T-helper 1 cell treated with Interleukin-12 subunit alpha and Interleukin-12 subunit beta and Interleukin-4 antibody, amounts not matched to agents 30 μg/mL and 1 μg/mL, for 36 hours (primary cell): ENCODE results near the gene TUT1.
"Not testable (repeated sequence)": the region's sequence is repeated elsewhere in the genome, so short reads cannot be mapped to it uniquely, and the experiment has no call there.

Source experiments
- H3K27ac Mint-ChIP-seq: one replicate; pipeline ENCODE4 v1.8.0; 2021; ENCODE audit warnings: mild to moderate bottlenecking, mixed read lengths
- H3K27me3 Mint-ChIP-seq: one replicate; pipeline ENCODE4 v1.8.0; 2021; ENCODE audit warnings: low read depth, mixed read lengths
- H3K36me3 Mint-ChIP-seq: one replicate; pipeline ENCODE4 v1.8.0; 2021; ENCODE audit warnings: low read depth, mixed read lengths
- H3K4me1 Mint-ChIP-seq: one replicate; pipeline ENCODE4 v1.8.0; 2021; ENCODE audit warnings: low read depth, mixed read lengths
- H3K4me3 Mint-ChIP-seq: one replicate; pipeline ENCODE4 v1.8.0; 2021; ENCODE audit warnings: mild to moderate bottlenecking, moderate library complexity, mixed read lengths
- H3K9me3 Mint-ChIP-seq: one replicate; pipeline ENCODE4 v1.8.0; 2021; ENCODE audit warnings: mixed read lengths

The TUT1 gene

GRCh38 chr11:62561677-62562230, 29.6 kb downstream of the TUT1 start:
- not testable (repeated sequence) for H3K4me3 Mint-ChIP-seq, H3K9me3 Mint-ChIP-seq, H3K27me3 Mint-ChIP-seq
- H3K4me1 Mint-ChIP-seq = peaks cover 48% of the 10 kb centered on the region
- H3K27ac Mint-ChIP-seq = peak overlapping the region; percentile 67
- H3K36me3 Mint-ChIP-seq = peaks cover 55% of the 10 kb centered on the region

DNA sequence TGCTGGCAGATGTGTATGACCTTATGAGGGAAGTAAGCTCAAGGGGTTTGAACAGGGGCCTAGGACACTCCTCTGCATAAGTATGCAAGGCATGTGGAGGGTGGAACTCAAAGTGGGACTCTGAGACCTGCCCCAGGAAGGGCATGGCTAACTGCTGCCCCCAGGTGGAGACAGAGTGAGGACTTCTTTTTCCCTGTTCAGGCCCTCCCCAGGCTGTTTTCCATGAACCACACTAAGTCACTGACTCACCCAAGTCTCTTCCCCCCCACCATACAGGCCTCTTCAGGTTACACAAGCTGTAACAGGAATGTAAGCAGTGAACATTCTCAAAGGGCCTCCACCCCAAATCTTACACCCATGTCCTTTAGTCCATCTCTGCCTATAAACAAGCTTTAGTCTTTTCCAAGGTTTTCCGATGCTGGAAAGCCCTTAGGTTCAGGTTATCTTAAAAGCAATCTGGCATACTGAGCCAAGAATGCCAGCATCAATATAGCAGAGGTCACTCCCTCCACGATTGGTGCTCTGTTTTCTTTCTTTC, 30.7 kb downstream of the TUT1 start:
- Mint-ChIP-seq H3K36me3 (peaks cover 46% of the 10 kb centered on the region), H3K4me3 (no peak overlapping the region), H3K27ac (peak overlapping the region; percentile 18), H3K9me3 (no peaks in the 10 kb centered on the region), H3K27me3 (no peaks in the 10 kb centered on the region), H3K4me1 (peaks cover 53% of the 10 kb centered on the region)

- not testable (repeated sequence) for H3K9me3 Mint-ChIP-seq, H3K27me3 Mint-ChIP-seq
- peak overlapping the region; percentile 80 for H3K27ac Mint-ChIP-seq
- peak overlapping the region; percentile 35 for H3K4me3 Mint-ChIP-seq
- peaks cover 59% of the 10 kb centered on the region for H3K4me1 Mint-ChIP-seq
- H3K36me3 Mint-ChIP-seq = peaks cover 44% of the 10 kb centered on the region
These were observed 31.7 kb downstream of the TUT1 start for GRCh38 chr11:62559626-62560025.

GRCh38 chr11:62559204-62559603, 32.1 kb downstream of the TUT1 start:
- Mint-ChIP-seq H3K9me3 (no peaks in the 10 kb centered on the region), H3K4me1 (peaks cover 64% of the 10 kb centered on the region), H3K27ac (peak overlapping the region; percentile 80), H3K27me3 (no peaks in the 10 kb centered on the region), H3K36me3 (peaks cover 44% of the 10 kb centered on the region), H3K4me3 (peak overlapping the region; percentile 35)

DNA sequence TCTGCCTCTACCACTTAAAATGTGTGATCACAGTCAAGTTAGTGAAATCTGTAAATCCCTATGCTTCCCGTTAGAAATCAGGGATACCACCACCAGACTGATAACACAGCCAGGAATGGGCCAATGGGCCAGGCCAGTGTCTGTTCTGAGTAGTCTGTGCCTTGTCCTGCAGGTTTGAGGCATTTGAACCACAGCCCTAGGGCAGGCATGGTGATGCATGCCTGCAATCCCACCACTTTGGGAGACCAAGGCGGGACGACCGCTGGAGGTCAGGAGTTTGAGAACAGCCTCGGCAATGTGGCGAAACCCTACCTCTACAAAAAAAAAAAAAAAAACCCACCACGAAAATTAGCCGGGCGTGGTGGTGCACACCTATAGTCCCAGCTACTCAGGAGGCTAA, 32.7 kb downstream of the TUT1 start:
- no peaks in the 10 kb centered on the region for H3K27me3 Mint-ChIP-seq

GRCh38 chr11:62556875-62557631, 34.3 kb downstream of the TUT1 start:
- Mint-ChIP-seq H3K27me3 (no peaks in the 10 kb centered on the region), H3K36me3 (peaks cover 32% of the 10 kb centered on the region), H3K27ac (peak overlapping the region; percentile 99), H3K4me1 (peaks cover 77% of the 10 kb centered on the region), H3K4me3 (peak overlapping the region; percentile 83), H3K9me3 (no peaks in the 10 kb centered on the region)

More for the DNA sequence above, 32.7 kb downstream of the TUT1 start:
- H3K36me3 Mint-ChIP-seq = peaks cover 41% of the 10 kb centered on the region
- H3K4me1 Mint-ChIP-seq = peaks cover 66% of the 10 kb centered on the region
- H3K9me3 Mint-ChIP-seq = no peaks in the 10 kb centered on the region
- H3K4me3 Mint-ChIP-seq = no peak overlapping the region
- peak overlapping the region; percentile 49 for H3K27ac Mint-ChIP-seq

DNA sequence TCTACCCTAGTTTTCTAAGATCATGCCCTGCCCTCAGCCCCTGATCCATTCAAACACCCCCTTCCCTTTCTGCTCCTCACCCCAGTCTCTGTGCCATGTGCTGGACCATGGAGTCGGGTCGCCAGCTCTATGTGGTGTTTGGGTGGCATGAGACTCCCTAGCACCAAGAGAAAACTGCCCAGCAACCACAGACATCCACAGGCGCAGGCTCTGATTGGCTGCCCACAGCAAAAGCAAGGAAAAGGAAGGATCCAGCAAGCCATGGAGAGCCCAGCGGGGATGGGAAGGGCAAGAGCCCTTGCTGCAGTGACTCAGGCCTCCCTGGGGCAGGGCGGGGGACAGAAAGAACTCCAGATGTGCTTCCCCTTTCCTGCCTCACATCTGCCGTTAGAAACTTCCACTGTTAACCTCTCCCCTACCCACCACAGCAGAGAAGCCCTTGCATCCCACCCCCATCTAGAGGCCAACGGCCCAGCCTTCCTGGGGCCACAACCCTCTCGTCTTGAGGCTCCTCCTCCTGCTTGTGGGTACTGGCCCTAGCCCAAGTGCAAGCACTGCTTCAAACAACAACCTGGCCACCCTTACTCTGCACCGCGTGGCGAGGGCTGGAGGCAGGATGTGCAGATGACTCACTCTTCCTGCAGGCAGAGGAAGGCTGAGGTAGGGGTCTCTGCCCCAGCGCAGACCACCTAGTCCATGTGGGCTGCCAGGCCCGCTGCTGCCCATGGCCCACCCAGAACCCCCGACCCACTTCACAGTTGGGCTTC, 35.0 kb downstream of the TUT1 start:
- H3K4me3 Mint-ChIP-seq = peak overlapping the region; percentile 83
- H3K27ac Mint-ChIP-seq = peak overlapping the region; percentile 99
- no peaks in the 10 kb centered on the region for H3K9me3 Mint-ChIP-seq
- peaks cover 81% of the 10 kb centered on the region for H3K4me1 Mint-ChIP-seq
- H3K36me3 Mint-ChIP-seq = peaks cover 27% of the 10 kb centered on the region
- no peaks in the 10 kb centered on the region for H3K27me3 Mint-ChIP-seq

DNA sequence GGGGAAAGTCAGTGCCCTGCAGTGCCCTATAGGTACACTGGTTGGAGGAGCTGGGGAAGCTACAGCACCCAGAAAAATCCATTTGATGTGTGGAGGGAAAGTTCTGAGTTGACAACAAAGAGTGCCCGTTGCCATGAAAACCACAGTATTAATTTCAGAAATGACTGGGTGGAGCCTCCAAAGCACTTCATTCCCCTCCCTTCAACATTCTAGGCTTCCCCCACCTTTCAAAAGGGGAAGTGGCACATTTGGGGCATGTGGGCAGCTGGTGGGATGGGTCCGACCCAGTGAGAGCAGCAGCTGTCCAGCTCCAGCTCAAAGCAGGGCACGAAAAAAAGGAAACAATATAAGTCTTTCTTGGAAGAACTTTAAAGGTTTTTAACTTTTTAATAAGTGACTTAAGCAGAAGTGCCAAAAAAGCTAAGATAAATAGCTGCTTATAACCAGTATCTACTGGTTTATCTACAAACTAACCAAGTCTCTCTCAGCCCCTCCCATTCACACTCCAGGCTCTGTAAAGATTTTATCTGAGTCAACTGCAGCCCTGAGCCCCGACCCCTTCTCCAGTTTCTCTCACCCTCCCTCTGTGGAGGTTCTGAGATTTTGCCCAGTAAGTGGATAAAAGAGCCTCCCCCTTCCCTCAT, 35.7 kb downstream of the TUT1 start:
- H3K9me3 Mint-ChIP-seq = no peaks in the 10 kb centered on the region
- H3K4me1 Mint-ChIP-seq = peaks cover 82% of the 10 kb centered on the region
- peak overlapping the region; percentile 99 for H3K27ac Mint-ChIP-seq
- H3K36me3 Mint-ChIP-seq = peaks cover 23% of the 10 kb centered on the region
- no peaks in the 10 kb centered on the region for H3K27me3 Mint-ChIP-seq
- H3K4me3 Mint-ChIP-seq = peak overlapping the region; percentile 83

GRCh38 chr11:62554387-62555167, 36.7 kb downstream of the TUT1 start:
- H3K27ac Mint-ChIP-seq = peak overlapping the region; percentile 99
- no peaks in the 10 kb centered on the region for H3K9me3 Mint-ChIP-seq

DNA sequence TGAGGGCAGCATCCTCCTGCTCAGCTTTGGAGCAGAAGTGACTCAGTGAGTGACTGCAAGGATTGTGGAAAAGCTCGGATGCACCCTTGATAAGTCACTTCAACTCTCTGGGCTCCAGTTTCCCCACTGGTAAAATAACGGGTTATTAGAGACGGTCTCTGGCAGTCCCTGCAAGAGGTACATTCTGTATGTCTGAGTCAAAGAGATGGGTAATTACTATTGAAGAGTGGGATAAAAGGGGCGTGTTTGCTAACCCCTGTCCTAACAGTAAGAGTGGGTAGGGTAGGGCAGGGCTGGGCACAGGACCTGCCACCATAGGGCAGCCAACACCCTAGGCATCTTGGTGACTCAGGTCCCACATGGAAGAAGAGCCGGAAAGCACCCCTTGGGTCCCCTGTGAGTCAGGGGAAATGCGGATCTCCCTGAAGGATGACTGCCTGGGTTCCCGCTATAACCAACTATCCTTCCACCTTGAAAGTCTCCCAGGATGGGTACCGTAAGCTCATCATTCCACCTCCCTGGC, 37.4 kb downstream of the TUT1 start:
- H3K9me3 Mint-ChIP-seq = no peaks in the 10 kb centered on the region
- H3K36me3 Mint-ChIP-seq = peaks cover 7% of the 10 kb centered on the region
- peak overlapping the region; percentile 50 for H3K4me3 Mint-ChIP-seq
- H3K27ac Mint-ChIP-seq = peak overlapping the region; percentile 99
- peaks cover 69% of the 10 kb centered on the region for H3K4me1 Mint-ChIP-seq
- H3K27me3 Mint-ChIP-seq = peaks cover 9% of the 10 kb centered on the region

More at GRCh38 chr11:62554387-62555167, 36.7 kb downstream of the TUT1 start:
- peaks cover 13% of the 10 kb centered on the region for H3K36me3 Mint-ChIP-seq
- peaks cover 9% of the 10 kb centered on the region for H3K27me3 Mint-ChIP-seq
- H3K4me3 Mint-ChIP-seq = peak overlapping the region; percentile 50
- H3K4me1 Mint-ChIP-seq = peaks cover 76% of the 10 kb centered on the region

DNA sequence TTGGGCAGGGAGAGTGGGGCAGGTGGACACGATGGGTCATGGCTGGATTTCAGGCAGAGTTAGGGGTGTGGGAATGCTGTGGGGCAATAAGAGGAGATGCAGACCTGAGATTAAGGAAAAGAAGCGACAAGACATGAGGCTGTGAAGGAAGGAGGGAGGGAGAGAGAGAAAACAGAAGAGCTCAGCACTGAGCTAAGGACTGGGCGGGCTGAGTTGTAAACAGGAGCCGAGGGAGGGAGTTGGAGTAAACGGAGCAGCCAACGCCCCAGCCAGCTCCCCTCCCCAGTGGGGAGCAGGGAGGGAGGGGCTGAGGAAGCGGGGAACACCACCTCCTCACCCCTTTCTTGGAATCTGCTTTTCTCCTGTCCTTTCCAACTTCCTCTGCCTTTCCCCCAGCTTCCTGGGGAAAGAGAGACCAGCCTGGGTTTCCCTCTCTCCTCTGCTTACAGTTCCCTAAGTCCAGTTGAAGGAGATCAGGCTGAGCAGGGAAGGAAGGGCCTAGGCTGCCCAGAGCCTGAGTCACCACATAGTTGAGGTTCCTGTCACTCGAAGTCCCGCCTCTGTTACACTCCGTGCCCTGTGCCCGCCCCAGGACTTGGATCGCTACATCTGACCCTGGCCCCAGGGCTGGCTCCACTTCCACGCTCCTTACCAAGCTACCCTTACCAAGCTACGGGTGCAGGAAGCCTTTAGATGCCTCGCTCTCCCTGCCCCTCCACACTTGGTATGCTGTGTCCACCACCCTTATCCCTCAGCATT, 38.1 kb downstream of the TUT1 start:
- Mint-ChIP-seq H3K36me3 (peaks cover 3% of the 10 kb centered on the region), H3K4me3 (peak overlapping the region; percentile 70), H3K4me1 (peaks cover 69% of the 10 kb centered on the region), H3K27me3 (peaks cover 12% of the 10 kb centered on the region), H3K27ac (peak overlapping the region; percentile 96), H3K9me3 (no peaks in the 10 kb centered on the region)

DNA sequence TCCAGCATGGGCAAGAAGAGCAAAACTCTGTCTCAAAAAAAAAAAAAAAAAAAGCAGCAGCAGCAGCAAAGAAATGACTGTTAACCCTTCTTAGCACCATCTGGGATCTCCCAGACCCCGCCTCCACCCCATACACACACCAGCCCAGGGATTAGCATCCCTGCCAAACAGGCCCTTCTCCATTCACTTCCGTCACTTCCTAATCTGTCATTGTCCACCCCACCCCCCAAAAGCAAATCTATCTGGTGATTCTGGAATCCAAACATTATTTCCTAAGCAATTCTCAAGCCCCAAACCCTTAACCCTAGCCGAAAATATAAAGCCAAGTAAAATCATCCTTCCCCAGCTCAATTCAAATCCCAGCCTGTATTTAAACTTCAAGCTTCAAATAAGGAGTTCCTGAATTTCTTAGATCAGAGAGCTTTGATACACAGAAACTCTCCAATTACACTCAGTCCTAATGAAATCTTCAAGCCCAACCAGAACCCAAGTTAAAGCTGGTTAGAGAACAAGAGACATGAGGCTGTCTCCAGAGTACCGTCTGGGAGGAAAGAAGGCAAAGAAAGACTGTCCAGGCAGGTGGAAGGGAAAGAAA, 38.7 kb downstream of the TUT1 start:
- peak overlapping the region; percentile 96 for H3K27ac Mint-ChIP-seq
- H3K9me3 Mint-ChIP-seq = no peaks in the 10 kb centered on the region
- peaks cover 1% of the 10 kb centered on the region for H3K36me3 Mint-ChIP-seq
- peak overlapping the region; percentile 70 for H3K4me3 Mint-ChIP-seq
- peaks cover 17% of the 10 kb centered on the region for H3K27me3 Mint-ChIP-seq
- H3K4me1 Mint-ChIP-seq = peaks cover 75% of the 10 kb centered on the region

DNA sequence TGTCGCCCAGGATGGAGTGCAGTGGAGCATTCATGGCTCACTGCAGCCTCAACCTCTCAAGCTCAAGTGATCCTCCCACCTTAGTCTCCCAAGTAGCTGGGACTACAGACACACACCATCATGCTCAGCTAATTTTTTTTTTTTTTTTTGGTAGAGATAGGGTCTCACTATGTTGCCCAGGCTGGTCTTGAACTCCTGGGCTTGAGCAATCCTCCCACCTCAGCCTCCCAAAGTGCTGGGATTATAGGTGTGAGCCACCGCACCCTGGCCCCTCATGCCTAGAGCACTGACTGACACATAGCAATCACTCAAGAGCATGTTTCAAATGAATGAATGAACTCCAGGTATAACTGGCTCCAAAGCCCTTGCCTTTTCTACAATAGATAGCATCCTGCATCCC, 40.8 kb downstream of the TUT1 start:
- H3K9me3 Mint-ChIP-seq, H3K36me3 Mint-ChIP-seq, H3K4me3 Mint-ChIP-seq: not testable (repeated sequence)
- Mint-ChIP-seq H3K4me1 (peaks cover 58% of the 10 kb centered on the region), H3K27ac (peak overlapping the region; percentile 96), H3K27me3 (peaks cover 17% of the 10 kb centered on the region)
